GM18858 (cell line): ENCODE measurements around the gene SORBS1.

Experiments
- ATAC-seq: cut with Tn5 transposase; IDR thresholded peaks from one replicate; pipeline ENCODE4 v1.9.1; 2021; ENCODE audit not compliant: unreplicated experiment

Gene SORBS1

DNA sequence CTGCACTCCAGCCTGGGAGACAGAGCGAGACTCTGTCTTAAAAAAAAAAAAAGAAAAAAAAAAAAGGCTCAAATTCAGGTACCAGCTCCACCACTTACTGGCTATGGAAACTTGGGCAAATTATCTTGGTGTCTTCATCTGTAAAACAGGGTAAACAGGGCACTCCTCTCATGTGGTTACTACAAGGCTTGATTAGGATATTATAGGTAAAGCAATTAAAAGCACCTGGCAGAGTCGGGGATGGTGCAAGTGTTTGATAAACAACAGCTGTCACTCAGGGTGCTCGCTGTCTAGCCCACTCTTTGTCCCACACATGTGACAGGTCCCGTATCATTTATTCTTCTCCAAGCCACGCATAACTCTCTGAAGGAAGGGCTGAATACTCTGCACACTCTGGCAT lies 96.9 kb downstream of the SORBS1 start:
- ATAC-seq = no peak

DNA sequence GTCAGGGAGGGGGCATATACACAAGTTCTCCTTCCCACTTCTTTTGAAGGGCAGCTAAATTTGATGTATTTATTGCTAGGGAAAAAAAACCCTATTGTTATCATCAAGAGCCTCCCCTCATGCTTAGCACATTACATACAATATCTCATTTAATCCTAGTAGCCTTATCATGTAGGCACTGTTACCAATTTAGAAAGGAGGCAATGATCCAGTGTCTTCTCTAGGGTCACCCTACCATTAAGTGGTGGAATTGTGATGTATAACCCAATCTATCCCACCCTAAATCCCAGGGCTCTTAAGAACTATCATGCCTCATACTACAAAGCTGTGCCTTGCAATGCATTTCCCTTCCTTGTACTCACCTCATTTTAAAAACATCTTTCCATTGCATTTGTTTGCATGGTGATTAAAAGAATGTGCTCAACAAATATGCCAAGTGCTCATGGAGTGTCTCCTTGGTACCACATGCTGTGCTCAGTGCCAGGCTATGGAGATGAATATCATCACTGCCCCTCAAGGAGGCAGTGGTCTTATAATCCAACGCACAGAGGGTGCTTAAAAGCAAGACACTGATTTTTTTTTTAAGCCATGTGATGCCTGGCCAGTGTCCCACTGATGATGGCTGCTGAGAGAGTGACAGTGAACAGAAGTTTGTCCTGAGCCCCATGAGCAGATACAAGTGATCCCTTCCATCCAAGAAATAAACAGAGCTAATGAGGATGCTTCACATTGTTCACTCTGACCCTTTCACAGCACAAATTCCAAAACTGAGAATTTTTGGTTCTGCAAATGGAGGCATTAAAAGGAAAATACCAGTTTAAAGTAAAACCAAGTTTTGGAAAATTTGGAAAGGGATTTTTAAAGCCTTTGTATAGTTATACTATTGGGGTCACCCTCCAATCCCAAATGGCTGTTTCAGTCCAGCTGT lies 98.2 kb downstream of the SORBS1 start:
- ATAC-seq = no peak

DNA sequence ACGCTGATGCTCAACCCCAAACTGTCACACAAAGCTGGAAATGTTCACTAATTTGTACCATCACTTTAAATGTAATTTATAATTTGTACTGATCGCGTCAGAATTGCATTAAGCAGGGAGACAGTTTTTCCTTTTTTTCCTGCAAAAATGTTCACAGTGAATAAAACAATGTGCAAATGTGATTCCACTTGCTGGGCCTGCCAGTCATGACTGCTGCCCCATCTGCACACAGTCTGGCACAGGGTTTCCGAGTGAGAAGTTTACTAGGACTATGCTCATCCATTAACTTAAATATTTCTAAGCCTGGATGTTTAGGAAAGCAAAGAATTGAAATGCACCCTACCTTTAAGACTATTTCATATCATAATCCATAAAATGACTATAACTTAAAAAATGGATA lies 99.6 kb downstream of the SORBS1 start:
- ATAC-seq = no peak

DNA sequence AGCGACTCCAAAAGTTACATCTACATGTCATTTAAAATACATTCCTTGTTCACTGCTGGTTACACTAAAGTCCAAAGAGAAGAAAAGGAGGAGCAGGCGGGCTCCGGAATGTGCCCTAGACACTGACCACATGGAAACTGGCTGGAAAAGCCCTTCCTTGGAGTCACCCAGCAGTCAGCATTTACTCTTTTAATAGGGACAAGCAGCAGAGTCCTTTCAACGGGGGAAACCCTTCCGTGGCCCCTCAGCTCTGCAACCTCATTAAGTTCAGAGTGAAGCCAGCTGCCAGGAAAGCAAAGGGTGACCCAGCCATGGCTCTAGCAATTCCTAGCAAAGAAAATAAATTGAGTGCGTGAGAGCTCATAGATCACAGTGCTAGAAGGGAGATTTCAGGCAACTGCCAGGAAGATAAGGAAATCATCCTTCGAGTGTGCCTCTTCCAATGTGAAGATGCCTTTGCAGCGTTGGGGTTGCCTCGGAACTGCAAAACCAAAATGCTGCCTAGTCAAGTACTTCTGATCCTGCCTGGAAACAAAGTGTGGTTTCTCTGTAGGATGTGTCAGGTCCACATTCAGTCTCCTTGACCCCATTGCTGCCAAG lies 101.6 kb downstream of the SORBS1 start:
- no peak for ATAC-seq

DNA sequence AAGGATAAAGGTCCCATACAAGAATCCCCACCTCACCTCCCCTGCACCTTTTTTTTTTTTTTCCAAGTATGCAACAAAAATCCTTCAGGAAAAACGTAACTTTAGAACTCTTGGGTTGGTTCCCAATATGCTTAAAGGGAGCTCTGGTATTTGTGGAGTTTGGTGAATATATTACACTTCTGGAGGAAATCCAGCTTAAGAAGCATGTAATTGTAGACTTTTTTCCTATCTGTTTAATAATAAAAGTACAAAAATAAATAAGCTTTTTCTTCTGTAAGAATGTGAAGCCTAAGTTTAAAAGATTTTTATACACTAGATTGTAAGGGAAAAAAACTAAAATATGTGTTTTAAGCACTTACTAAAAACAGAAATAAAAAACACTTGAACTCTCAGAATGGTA lies 102.3 kb downstream of the SORBS1 start:
- no peak for ATAC-seq

DNA sequence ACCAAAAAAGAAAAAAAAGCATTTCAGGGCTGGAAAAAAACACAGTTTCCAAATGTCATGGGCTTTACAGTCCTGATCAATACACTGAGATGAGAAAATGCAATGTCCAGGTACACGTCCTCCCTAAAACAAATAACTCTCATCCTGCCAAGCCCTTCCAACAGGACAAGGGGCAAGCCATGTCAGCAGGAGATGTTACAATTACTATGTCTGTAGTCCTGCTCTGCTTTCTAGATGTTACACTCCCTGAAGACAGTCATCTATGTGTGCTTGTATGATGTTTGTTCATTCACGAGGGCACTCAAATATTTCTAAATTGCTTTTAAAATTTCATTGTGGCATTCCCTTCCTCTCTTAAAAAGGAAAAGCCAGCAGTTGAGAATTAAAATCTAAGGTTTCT lies 103.2 kb downstream of the SORBS1 start:
- ATAC-seq = no peak

DNA sequence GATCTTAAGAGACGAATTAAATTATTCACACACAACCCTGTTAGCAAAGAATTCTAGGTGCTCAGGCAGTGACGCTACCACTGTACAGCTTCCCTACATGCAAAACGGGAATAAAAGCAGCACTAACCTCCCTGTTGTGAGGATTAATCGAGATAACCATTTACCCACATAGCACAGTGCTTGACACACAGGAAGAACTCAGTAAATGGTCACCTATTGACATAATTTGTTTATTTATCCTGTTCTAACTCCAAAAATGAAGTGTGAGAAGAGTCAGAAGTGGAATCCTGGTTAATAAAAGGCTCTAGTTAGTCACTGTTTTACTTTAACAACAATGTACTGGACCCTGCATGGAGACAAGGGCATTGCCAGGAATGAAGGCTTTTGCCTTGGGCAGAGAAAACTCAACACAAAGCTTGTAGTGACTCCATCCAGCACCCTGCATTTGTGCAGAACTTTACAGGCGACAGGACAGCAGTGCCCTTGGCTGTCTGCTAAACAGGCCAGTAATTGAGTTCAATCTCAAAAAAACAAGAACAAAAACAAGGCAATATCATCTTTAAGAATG lies 103.8 kb downstream of the SORBS1 start:
- ATAC-seq = no peak

DNA sequence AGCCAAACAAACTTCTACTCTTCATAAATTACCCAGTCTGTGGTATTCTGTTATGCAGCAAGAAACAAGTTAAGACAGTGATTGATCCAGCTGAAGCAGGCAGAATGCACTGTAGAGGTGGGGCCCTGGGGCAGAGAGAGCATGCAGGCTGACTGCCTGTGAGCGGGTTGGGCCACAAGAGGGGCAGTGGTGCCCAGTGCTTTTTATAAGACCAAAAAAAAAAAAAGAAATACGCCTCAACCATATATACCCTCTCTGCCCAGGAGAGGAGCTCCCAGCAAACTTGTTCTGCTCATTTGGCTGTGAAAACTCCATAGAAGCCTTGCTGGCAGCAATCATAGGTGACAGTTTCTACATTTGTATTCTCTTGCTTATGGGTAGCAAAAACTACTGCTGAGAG lies 104.7 kb downstream of the SORBS1 start:
- no peak for ATAC-seq

DNA sequence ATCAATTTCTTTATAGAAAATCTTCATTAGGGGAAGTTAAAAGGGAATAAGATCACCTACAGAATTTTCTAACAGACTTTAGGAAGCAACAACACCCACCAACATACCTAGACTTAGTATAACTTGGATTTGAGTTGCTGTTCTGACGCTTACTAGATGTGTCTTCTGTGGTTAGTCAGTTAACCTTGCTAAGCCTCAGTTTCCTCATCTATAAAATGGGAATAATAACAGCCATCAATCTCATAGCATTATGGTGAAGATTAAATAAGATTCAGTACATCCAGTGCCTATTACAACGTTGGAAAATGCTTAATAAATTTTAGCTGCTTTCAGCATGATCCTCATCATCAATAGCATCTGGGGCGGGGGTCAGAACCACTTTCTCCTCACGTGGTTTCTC lies 106.2 kb downstream of the SORBS1 start:
- ATAC-seq = no peak

DNA sequence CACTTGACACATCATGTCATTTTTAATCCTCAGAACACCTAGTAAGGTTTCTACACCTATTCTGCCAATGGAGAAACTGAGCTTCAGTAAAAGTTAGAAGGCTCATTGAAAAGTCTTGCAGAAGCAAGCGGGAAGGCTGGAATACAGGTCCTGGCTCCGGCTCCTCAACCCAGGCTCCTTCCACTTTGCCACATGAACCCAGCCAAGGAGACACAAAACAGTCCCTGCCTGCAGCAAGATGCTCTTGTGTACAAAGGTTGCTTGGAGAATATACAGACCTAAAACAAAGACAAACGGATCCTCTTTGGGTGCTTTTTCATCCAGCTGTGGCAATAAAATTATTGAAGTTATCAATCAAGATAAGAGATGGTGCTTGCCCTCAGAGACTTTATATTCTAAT lies 106.8 kb downstream of the SORBS1 start:
- no peak for ATAC-seq

DNA sequence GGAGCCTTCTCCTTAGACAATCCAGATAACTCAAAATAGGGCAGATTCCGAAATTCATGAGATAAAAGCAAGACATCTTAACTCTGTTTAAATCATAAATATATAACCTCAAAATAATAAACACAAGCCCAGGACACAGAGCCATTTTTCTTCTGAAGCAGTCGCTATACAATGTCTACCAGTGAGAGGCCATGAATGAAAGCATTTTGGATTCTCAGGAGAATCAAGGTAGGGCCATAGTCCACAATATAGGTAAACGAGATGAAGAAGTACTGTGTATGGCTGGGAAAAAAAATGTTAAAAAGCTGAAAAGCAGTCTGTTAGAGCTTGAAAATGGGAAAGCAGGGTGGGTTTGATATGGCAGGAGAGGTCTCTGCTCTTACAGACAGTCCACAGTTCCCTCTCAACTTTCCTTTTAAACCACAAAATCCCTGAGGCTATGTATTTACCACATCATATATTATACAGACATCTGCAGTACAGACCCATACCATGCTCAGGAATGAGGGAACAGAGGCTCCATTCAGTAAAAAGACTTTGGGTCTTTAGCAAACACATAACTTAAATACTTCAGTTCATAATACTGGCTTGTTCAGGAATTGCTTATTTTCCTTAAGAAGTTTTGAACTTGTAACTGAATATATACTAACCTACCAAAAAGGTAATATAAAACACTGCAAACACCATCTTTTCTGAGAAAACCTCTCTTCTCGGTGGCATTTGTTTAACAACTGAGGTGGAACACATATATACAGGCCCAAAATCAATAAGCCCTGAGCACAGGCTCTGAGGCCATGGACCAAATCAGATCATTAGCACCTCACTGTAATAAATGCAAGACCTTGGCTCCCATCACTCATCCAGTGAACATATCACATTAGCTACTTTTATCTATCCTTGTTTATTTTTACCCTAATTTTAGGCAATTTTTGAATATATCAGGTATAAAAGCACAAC lies 109.3 kb downstream of the SORBS1 start:
- no peak for ATAC-seq

DNA sequence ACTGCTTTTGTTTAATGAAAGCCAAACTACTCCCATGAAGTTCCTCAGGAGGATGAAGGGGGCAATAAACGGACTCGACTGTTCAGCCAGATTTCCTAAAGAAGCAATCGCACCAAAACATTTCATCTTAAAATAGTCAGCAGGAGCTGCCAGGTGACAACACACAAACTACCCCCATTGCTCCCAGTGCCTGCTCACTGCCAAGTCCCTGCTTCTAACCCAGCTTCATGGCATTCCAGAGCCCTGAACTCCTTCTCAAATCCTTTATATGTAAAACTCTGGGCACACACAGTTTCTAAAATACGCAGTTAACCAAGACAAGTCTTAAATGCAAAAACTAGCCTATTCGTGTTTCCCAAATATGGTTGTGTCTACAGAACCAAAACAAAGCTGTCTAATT lies 110.0 kb downstream of the SORBS1 start:
- no peak for ATAC-seq

DNA sequence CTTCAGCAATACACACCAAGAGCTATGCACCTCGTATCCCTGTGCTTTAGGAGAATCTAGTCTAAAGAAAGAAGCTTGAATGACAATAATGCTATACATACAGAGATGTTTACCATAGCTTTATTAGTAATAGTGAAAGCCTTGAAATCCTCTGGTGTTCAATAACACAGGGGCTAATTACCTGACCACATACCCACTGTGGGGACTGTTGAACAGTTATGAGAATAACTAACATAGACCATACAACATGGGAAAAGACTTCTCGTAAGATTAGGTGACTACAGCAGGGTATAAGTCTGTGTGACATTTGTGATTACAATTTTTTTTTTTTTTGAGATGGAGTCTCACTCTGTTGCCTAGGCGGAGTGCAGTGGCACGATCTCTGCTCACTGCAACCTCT lies 111.0 kb downstream of the SORBS1 start:
- no peak for ATAC-seq

DNA sequence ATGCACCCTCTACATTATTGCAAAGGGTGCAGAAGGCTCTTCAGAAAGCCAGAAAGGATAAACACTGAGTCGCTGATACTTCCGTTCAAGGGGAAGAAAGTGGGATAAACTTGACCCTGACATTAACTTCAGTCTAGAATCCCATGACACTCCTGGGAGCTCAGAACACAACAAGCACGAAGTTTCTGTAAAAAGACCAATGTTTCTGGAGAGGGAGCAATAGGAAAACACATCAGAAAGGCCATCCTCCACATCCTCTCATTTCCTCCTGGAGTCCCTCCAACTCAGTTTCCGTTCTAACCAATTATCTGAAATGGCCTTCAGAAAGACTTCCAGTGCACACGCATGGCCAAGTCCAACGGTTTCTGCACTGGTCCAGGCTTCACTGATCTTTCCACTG lies 113.5 kb downstream of the SORBS1 start:
- ATAC-seq = no peak

DNA sequence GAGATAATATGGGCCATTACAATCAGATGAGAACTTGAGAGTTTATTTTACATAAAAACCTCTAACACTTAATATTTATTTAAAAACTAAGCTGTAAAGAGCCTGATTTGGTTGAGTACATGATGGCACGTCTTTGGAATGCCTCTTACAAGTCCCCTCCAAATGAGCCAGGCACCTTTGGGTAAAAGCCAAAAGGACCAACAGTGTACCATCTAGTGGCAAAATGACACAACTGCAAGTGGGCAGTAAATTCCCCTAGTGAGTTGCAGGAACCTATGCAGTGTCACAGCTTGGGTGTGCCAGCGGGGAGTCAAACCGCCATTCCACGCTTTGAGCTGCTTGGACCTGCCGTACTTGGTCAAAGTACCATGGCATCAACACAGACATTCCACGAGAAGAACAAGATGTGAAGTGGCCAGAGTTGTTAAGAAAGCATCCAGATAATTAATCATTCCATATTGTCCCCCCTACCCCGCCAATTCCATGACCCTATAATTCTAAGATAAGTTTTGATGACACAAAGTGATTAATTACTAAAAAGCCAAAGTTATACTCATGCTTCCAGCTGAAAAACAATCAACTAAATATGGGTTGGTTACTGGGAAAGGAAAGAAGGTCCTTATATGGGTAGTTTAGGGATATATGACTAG lies 115.2 kb downstream of the SORBS1 start:
- peak; percentile 64 for ATAC-seq

DNA sequence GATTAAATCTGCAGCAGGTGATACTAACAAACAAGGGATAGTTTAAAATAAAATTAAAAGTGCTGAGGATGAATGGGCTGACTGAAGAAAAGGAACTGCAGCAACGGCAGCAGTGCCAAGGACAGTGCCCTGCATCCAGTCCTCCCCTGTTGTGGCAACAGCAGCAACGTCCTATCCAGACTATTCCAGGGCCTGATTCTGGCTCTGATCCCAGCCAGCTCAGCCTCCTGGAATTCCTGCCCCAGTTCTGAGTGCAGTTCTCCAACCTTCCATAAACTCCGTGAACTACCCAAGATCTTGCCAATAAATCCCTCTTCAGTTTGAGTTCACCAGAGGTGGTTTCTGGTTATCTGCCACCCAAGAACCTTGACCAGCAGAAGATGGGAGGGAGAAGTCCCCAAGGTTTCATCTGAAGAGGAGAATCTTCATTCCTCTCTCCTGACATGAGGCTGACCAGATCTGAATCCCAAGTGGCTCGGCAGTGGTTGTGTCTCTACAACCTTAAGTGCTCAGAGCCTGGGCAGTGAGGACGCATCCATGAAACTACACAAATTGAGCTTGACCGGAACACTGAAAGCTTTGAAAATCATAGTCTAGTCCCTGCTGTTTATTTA lies 115.8 kb downstream of the SORBS1 start:
- ATAC-seq = no peak

DNA sequence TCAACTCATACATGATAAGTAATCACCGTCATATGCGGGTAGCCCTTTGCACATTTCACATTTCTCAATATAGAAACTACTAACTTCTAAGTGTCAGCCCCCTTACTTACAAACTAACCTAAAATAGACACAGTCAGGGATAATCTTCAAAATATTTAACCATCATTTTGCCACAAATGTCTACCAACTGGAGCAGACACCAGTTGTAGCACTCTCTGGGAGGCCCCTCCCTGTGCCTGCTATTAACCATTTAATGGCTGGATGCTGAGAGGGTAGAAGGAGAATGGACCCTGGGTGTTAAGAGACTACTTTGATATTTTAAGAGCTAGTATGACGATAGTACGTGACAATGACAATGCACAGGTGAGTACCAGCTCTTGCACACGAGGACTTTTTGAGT lies 116.4 kb downstream of the SORBS1 start:
- ATAC-seq = no peak

DNA sequence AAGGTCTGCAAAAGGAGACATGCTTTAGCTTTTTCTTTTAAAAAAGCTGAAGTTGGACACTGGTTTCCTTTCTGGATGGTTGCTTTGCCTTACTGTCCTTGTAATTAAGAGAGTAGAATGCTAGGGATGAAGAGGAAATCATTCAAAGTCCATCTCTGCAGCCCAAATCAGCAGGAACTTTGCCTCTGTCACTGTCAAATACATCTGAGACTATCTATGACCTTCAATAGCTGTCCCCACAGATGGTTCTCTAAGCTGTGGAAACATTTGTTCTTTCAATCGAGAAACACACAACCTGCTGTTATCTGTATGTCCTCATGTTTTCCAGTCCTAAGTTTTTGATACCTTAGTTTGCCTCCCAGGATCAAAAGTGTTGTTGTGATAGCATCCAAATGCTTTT lies 117.5 kb downstream of the SORBS1 start:
- ATAC-seq = no peak

DNA sequence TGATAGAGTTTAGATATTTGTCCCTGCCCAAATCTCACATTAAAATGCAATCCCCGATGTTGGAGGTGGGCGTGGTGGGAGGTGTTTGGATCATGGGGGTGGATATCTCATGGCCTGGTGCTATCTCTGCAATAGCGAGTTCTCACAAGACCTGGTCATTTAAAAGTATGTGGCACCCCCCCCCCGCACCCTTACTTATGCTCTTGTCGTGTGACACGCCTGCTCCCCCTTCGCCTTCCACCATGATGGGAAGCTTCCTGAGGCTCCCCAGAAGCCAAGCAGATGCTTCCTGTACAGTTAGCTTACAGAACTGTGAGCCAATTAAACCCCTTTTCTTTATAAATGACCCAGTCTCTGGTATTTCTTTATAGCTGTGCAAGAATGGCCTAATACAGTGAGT lies 118.8 kb downstream of the SORBS1 start:
- ATAC-seq = no peak

DNA sequence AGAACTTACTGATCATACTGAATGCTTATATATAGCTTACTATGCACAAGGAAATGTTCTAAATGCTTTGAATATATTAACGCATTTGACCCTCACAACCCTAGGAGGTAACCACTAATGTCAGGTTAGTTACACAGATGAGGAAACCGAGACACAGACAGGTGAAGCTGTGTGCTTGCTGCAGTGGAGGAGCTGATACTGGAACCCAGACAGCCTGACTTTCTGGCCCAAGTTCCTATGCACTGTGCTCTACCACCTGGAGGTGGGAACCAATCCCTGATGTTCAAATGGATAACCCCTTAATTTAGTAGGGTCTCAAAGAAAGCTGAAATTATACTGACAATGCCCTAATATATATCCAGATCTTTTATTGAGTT lies 119.6 kb downstream of the SORBS1 start:
- ATAC-seq = no peak
